Left kidney (tissue), 8 donors: ENCODE results near the gene MRPL43. TPM values are rescaled to one million over a fixed set of nuclear protein-coding genes. Genes with fewer than 3 reads are reported as not detected.
"Not testable (repeated sequence)": the region's sequence is repeated elsewhere in the genome, so short reads cannot be mapped to it uniquely, and the experiment has no call there.

Source experiments
- DNase-seq: peaks from one replicate; pipeline ENCODE4 v3.0.0-alpha.2; 2013
- long read RNA-seq, 8 donors: transcript quantifications; one replicate each; lab custom pipeline, GENCODE V29; 2026
- polyA plus RNA-seq: library from polyadenylated mRNA; unstranded; fragments of 120-200 nt; gene quantifications from one replicate; pipeline ENCODE4 v1.2.1, GENCODE V29; 2013; ENCODE audit not compliant: insufficient read length

MRPL43 gene
- 84.0 TPM for polyA plus RNA-seq
- long read RNA-seq, donor 1, transcript MRPL43-203 (3 exons, 1,010 nt) = major isoform, 53 of 67 reads
- long read RNA-seq, donor 1, partial matches to known transcripts = 0 of 67 reads
- long read RNA-seq, donor 1, other reads (novel, unspliced or antisense) = 0 of 67 reads
- long read RNA-seq, donor 2, transcript MRPL43-203 (3 exons, 1,010 nt) = major isoform, 35 of 77 reads
- long read RNA-seq, donor 2, transcript MRPL43-204 (6 exons, 894 nt) = minor isoform, 12 of 77 reads
- long read RNA-seq, donor 2, transcript MRPL43-209 (6 exons, 727 nt) = minor isoform, 6 of 77 reads
- long read RNA-seq, donor 2, transcript MRPL43-201 (5 exons, 747 nt) = minor isoform, 15 of 77 reads
- long read RNA-seq, donor 2, partial matches to known transcripts = 0 of 77 reads
- long read RNA-seq, donor 2, other reads (novel, unspliced or antisense) = 0 of 77 reads
- long read RNA-seq, donor 3, transcript MRPL43-212 (2 exons, 810 nt) = minor isoform, 7 of 46 reads
- long read RNA-seq, donor 3, transcript MRPL43-203 (3 exons, 1,010 nt) = major isoform, 32 of 46 reads
- long read RNA-seq, donor 3, partial matches to known transcripts = 0 of 46 reads
- long read RNA-seq, donor 3, other reads (novel, unspliced or antisense) = 0 of 46 reads
- long read RNA-seq, donor 4, partial matches to known transcripts = 6 of 11 reads
- long read RNA-seq, donor 4, other reads (novel, unspliced or antisense) = 0 of 11 reads
- long read RNA-seq, donor 5, transcript MRPL43-209 (6 exons, 727 nt) = minor isoform, 7 of 318 reads
- long read RNA-seq, donor 5, transcript MRPL43-203 (3 exons, 1,010 nt) = major isoform, 58 of 318 reads
- long read RNA-seq, donor 5, transcript MRPL43-201 (5 exons, 747 nt) = minor isoform, 21 of 318 reads
- long read RNA-seq, donor 5, transcript MRPL43-204 (6 exons, 894 nt) = minor isoform, 9 of 318 reads
- long read RNA-seq, donor 5, partial matches to known transcripts = 199 of 318 reads
- long read RNA-seq, donor 5, other reads (novel, unspliced or antisense) = 15 of 318 reads
- long read RNA-seq, donor 6, transcript MRPL43-203 (3 exons, 1,010 nt) = major isoform, 67 of 87 reads
- long read RNA-seq, donor 6, transcript MRPL43-201 (5 exons, 747 nt) = minor isoform, 5 of 87 reads
- long read RNA-seq, donor 6, transcript MRPL43-213 (2 exons, 897 nt) = minor isoform, 6 of 87 reads
- long read RNA-seq, donor 6, partial matches to known transcripts = 0 of 87 reads
- long read RNA-seq, donor 6, other reads (novel, unspliced or antisense) = 0 of 87 reads
- long read RNA-seq, donor 7, transcript MRPL43-204 (6 exons, 894 nt) = minor isoform, 7 of 132 reads
- long read RNA-seq, donor 7, transcript MRPL43-203 (3 exons, 1,010 nt) = major isoform, 70 of 132 reads
- long read RNA-seq, donor 7, transcript MRPL43-201 (5 exons, 747 nt) = minor isoform, 17 of 132 reads
- long read RNA-seq, donor 7, transcript MRPL43-212 (2 exons, 810 nt) = minor isoform, 11 of 132 reads
- long read RNA-seq, donor 7, partial matches to known transcripts = 12 of 132 reads
- long read RNA-seq, donor 7, other reads (novel, unspliced or antisense) = 0 of 132 reads
- long read RNA-seq, donor 8, transcript MRPL43-203 (3 exons, 1,010 nt) = major isoform, 16 of 34 reads
- long read RNA-seq, donor 8, partial matches to known transcripts = 7 of 34 reads
- long read RNA-seq, donor 8, other reads (novel, unspliced or antisense) = 0 of 34 reads

GRCh38 chr10:100986952-100987684 is at the start of gene MRPL43, which contains the start of gene TWNK:
MRPL43 (minus strand) TSS chr10:100987497; CDS start chr10:100987443, 54 bp downstream.
TWNK (plus strand) TSS chr10:100987543; CDS start chr10:100988211, 668 bp downstream.
- peak; percentile 81 for DNase-seq

GRCh38 chr10:101036726-101037125 is 49.4 kb upstream of the MRPL43 start:
- no peak for DNase-seq

GRCh38 chr10:101035916-101036702 is 48.8 kb upstream of the MRPL43 start:
- DNase-seq = no peak

DNA sequence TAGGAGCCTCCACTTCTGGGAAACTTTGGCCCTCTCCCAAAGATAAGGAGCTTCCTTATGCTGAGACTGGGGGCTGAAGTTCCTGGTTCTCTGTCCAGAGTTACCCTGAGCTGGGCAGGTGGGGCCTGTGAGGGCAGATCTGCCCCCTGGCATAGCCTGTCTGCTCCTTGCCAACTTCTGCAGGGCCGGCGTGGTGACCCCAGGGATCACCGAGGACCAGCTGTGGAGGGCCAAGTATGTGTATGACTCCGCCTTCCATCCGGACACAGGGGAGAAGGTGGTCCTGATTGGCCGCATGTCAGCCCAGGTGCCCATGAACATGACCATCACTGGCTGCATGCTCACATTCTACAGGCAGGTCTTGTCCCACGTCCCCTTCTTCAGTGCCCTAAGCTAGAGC is 48.0 kb upstream of the MRPL43 start:
- no peak for DNase-seq

- DNase-seq = not testable (repeated sequence)
Measured at GRCh38 chr10:101034404-101034803, 47.1 kb upstream of the MRPL43 start.

DNA sequence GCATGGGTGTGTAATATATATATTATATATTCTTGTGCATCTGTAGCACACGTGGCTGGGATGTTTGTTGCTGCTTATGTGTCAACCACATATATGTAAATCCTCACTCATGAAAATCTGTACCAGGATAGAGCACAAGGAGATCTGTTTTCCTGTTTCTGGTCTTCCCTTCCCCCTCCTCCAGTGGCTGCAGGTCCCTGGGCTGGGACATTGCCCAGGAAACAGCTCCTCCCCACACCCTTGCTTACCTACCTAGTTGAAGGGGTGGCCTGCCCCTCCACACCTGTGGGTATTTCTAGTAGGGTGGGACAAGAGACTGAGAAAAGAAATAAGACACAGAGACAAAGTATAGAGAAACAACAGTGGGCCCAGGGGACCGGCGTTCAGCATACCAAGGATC is 46.0 kb upstream of the MRPL43 start:
- no peak for DNase-seq

GRCh38 chr10:101032637-101033224 is 45.4 kb upstream of the MRPL43 start:
- DNase-seq = no peak

GRCh38 chr10:101031796-101032636 is 44.7 kb upstream of the MRPL43 start:
- no peak for DNase-seq

DNA sequence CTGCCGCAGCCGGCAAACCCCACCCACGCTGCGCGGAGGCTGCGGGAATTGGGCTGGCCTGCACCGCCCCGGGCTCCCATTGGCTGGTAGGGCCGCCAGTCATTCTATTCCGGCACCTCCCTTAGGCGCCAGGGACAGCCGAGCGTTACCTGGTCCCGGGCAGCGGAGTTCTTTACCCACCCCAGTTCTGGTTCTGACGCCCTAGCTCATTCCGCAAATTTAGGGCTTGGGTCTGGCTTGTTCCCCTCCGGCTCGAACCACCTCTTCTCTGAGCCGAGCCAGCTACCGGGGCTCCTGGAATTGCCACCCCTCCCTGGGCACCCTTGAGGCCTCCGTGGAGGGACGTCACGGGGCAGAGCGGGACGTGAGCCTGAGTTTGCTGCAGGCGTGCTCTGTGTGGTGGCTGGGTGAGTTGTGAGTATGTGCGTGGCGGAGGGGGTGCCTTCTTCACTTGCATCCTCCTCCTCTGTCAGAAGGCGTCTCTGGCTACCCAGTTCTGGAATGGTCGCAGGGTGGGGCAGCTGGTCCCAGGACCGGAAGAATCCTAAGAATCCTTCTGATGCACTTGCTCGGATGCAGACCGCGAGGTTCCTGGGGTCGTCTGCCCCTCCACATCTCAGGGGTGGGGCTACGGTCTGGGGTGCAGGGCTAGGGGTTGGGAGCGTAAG is 44.0 kb upstream of the MRPL43 start, which contains the start of the genes PDZD7 and SFXN3:
PDZD7 (minus strand) TSS at position 2 of the 668 bp plus-strand sequence. CDS start 910 bp downstream, outside the sequence.
SFXN3 (plus strand) TSS at position 107 of the 668 bp plus-strand sequence. CDS start 3,461 bp downstream, outside the sequence.
- peak; percentile 89 for DNase-seq

DNA sequence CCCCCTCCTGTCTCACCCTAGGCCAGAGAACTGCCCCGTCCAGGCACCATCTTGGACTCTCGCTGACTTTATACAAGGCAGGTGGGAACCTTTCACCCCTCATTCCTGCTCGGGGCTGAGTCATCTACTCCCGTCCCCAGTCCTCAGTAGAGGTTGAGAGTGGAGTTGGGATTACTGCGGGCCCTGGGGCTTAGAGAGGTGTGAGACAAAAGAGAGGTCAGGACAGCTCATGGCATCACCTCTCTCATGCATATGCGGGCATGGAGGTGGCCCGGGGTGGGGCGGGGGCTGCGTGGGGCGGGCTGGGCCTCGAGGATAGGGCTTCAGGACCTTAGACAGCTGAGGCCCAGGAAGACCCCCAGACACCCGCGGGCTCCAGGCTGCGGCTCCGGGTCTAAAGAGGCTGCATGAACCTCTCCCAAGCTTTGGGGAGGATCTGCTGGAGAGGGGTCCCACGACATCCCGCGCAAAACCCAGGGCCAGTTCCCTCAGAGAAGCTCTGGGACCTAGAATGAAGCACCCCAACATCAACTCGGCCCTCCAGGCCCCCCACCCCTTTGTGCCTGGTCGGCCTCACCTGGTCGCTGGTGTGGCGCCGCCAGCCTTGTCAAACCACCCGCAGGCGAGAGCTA is 43.3 kb upstream of the MRPL43 start:
- no peak for DNase-seq

DNA sequence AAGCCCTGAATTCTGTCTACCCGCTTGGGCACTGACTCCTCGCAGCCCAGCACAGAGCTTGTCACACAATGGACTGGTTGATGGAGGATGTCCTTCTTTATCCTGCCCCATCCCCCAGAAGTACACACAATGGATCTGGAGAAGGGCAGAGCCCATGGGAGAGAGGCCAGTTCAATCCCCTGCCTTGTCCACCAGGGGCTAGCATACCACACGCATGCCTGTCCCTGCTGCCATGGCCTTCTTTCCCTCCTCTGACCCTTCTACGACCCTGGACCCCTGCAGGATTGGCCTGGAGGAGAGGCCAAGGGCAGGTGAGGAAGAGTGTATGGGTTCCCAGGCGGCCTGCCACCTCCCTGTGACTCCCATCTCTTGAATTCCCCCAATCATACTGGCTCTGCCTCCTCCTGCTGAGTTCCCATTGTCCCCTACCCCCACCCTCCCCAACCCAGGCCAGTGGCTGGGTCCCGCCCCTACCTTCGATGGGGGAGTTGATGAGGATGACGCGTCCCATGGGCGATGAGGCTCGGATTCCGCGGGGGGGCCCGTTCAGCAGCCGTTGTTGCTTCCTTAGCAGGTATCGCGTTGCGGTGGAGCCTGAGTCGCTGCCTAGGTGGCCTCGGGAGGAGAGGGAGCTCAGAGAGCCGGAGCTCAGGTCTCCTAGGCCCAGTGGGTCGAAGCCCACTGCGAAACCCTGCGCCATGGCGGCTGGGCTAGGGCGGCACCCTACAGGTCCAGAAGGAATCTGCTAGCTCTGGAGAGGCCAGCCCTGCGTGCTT is 42.4 kb upstream of the MRPL43 start:
- DNase-seq = no peak

- DNase-seq = no peak
Measured at GRCh38 chr10:101028446-101029337, 41.4 kb upstream of the MRPL43 start.

GRCh38 chr10:101027106-101027720 is 39.9 kb upstream of the MRPL43 start:
- no peak for DNase-seq
